GM12872 (cell line): ENCODE data around the gene NHLRC2.
A peak's percentile ranks its signal among the peaks of the same experiment; 100 is the strongest.

ENCODE experiments used
- CTCF ChIP-seq: IDR thresholded peaks from 3 replicates; pipeline ENCODE4 v1.5.1; 2011; ENCODE audit warnings: low read depth, mild to moderate bottlenecking, low read length, moderate library complexity; ENCODE audit not compliant: insufficient read depth

NHLRC2 gene

GRCh38 chr10:113854013-113854760 lies at the start of gene NHLRC2, which contains the start of gene DCLRE1A:
Gene NHLRC2 (plus strand): TSS chr10:113854661. CDS start chr10:113854873, 212 bp downstream.
Gene DCLRE1A (minus strand): TSS chr10:113854082. CDS start chr10:113853182, 900 bp downstream.
- TF ChIP-seq CTCF = no peak

GRCh38 chr10:113806503-113806902 lies 48.0 kb upstream of the NHLRC2 start:
- no peak for TF ChIP-seq CTCF

GRCh38 chr10:113808168-113808567 lies 46.3 kb upstream of the NHLRC2 start:
- TF ChIP-seq CTCF = no peak

- no peak for TF ChIP-seq CTCF
Measured at GRCh38 chr10:113819989-113820388, 34.5 kb upstream of the NHLRC2 start.

- peak; percentile 35; the same call in 2 of the 3 replicates for TF ChIP-seq CTCF
Measured at GRCh38 chr10:113820507-113820906, 34.0 kb upstream of the NHLRC2 start.

- TF ChIP-seq CTCF = no peak
Measured at GRCh38 chr10:113822174-113822573, 32.3 kb upstream of the NHLRC2 start.

- no peak for TF ChIP-seq CTCF
Measured at GRCh38 chr10:113823389-113823788, 31.1 kb upstream of the NHLRC2 start.
